ENCODE data around the gene SLIT3. TPM values are rescaled to one million over a fixed set of nuclear protein-coding genes. Genes with fewer than 3 reads are reported as not detected.
"Not testable (repeated sequence)": the region's sequence is repeated elsewhere in the genome, so short reads cannot be mapped to it uniquely, and the experiment has no call there.

The SLIT3 gene
- total and polyA plus RNA-seq, 2 experiments from 2014 or later: 0.59 to 0.71 TPM

GRCh38 chr5:169211761-169212160 lies 89.2 kb downstream of the SLIT3 start:
- not testable (repeated sequence) for H3K4me3 ChIP-seq; H3K27me3 Mint-ChIP-seq (ENCODE audit: insufficient read depth, low read depth, poor library complexity)

GRCh38 chr5:169204788-169205400 lies 96.0 kb downstream of the SLIT3 start:
- H2AFZ ChIP-seq: no peak overlapping the region
- no peaks in the 10 kb centered on the region for H3F3A ChIP-seq (replicated peaks; ENCODE audit: low read depth)
- no peaks in the 10 kb centered on the region; the same call in 1 of the 2 replicates for H4K20me1 ChIP-seq (replicated peaks; ENCODE audit: insufficient read depth)
- TF ChIP-seq NANOG (IDR thresholded peaks at IDR 0.05; ENCODE audit: borderline replicate concordance) (no peak), CREB1 (CRISPR knock-in tag; IDR thresholded peaks at IDR 0.05; ENCODE audit: low read depth) (no peak), ZNF462 (CRISPR knock-in tag; IDR thresholded peaks at IDR 0.05) (no peak)
- DNase-seq (ENCODE audit: low spot score): no peak
- no peaks in the 10 kb centered on the region for H3K36me3 ChIP-seq (ENCODE audit: insufficient read depth)
- H3K9me2 ChIP-seq (ENCODE audit: insufficient read depth): 0 out of 2 replicates have a peak, but pooled peaks cover 4% of the 10 kb centered on the region
- H3K4me1 ChIP-seq (ENCODE audit: insufficient read depth): peaks cover 4% of the 10 kb centered on the region; the same call in 1 of the 2 replicates
- H3K27me3 Mint-ChIP-seq (ENCODE audit: insufficient read depth, low read depth, poor library complexity): peaks cover 2% of the 10 kb centered on the region
- no peaks in the 10 kb centered on the region for H3K36me3 Mint-ChIP-seq (ENCODE audit: low read depth)
- H3K27me3 ChIP-seq (ENCODE audit: insufficient read depth): no peaks in the 10 kb centered on the region
- no peaks in the 10 kb centered on the region for H3K79me2 ChIP-seq (replicated peaks; ENCODE audit: insufficient read depth)
- no peak for ATAC-seq
- H3K4me2 ChIP-seq: no peak overlapping the region
- no peak overlapping the region for H3K4me3 Mint-ChIP-seq
- H3K4me3 ChIP-seq: no peak overlapping the region
- peaks cover 3% of the 10 kb centered on the region; the same call in 1 of the 3 replicates for H3K9me3 Mint-ChIP-seq
- no peak overlapping the region for H3K27ac Mint-ChIP-seq
- peaks cover 8% of the 10 kb centered on the region for H3K4me1 Mint-ChIP-seq
- no peak overlapping the region for H3K27ac ChIP-seq (ENCODE audit: low read depth)

More at GRCh38 chr5:169211761-169212160, 89.2 kb downstream of the SLIT3 start:
- H3K27me3 ChIP-seq (ENCODE audit: insufficient read depth); H3K4me3 Mint-ChIP-seq; DNase-seq (ENCODE audit: low spot score); H3K4me1 ChIP-seq (ENCODE audit: insufficient read depth); H3K36me3 Mint-ChIP-seq (ENCODE audit: low read depth); H3K9me3 Mint-ChIP-seq; H2AFZ ChIP-seq; H4K20me1 ChIP-seq (replicated peaks; ENCODE audit: insufficient read depth); H3K79me2 ChIP-seq (replicated peaks; ENCODE audit: insufficient read depth); H3K27ac Mint-ChIP-seq; H3K9me2 ChIP-seq (ENCODE audit: insufficient read depth); H3K36me3 ChIP-seq (ENCODE audit: insufficient read depth); H3K27ac ChIP-seq (ENCODE audit: low read depth); H3F3A ChIP-seq (replicated peaks; ENCODE audit: low read depth); H3K4me2 ChIP-seq; H3K4me1 Mint-ChIP-seq; ATAC-seq: not testable (repeated sequence)

Data from GM23338 (cell line).